AG04449 (cell line): ENCODE results near the gene CCDC54.

ENCODE experiments used
- CTCF ChIA-PET: fragments of 350-600 bp; formaldehyde crosslinking; extraction: SDS; loops from one replicate; lab custom pipeline; 2021; ENCODE audit warnings: antibody characterized with exemption; lab: Yijun Ruan, JAX
- POLR2A ChIA-PET: fragments of 400-600, 350-600 bp; formaldehyde crosslinking; extraction: SDS; loops from one replicate; lab custom pipeline; 2020; ENCODE audit warnings: antibody characterized with exemption, inconsistent platforms; lab: Yijun Ruan, JAX
- DNase-seq: peaks from one replicate; pipeline ENCODE4 v3.0.0-alpha.2; 2010; ENCODE audit warnings: low read depth, low spot score
- H3K4me3 ChIP-seq: 2 replicates; pipeline ENCODE4 v1.5.1; 2011; ENCODE audit warnings: low read depth, mild to moderate bottlenecking, control low read depth, low read length
- CTCF ChIP-seq: IDR thresholded peaks from one replicate; pipeline ENCODE4 v1.5.1; 2011; ENCODE audit warnings: mild to moderate bottlenecking, moderate library complexity, low read length, control low read depth, inconsistent platforms; ENCODE audit not compliant: insufficient read depth; ENCODE audit errors: missing control alignments

The CCDC54 gene

DNA sequence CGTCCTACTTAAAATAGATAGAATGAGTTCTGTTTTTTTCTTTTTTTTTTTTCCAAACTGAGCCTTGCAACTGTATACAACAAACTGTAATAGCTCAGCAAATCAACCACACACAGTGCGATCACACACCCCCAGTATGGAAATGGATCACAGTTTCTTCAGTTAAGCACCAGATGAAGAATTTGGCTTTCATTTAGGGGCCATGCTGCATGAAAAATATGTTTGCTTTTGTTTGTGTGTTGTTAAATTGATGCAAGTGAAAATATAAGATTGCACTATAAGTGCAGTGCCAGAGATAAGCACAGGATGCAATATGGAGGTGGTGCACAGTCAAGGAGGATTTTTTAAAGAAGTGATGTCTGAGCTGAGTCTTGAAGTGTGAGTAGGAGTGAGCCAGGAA lies 17.8 kb downstream of the CCDC54 start:
- ChIA-PET CTCF (interaction anchor here (1.0 to 2.0 kb wide), 3 partner anchors 10 to 34 kb away, joined by 3 to 6 read pairs (median 5); no protein-coding TSS in a partner anchor), POLR2A (no interaction called here)
- no peak overlapping the region for H3K4me3 ChIP-seq
- no peak for TF ChIP-seq CTCF
- no peak for DNase-seq

- H3K4me3 ChIP-seq = no peak overlapping the region
- TF ChIP-seq CTCF = no peak
- ChIA-PET POLR2A (no interaction called here), CTCF (interaction anchor here (0.7 to 6.1 kb wide), 3 partner anchors 19 to 69 kb away, joined by 3 to 41 read pairs (median 33); no protein-coding TSS in a partner anchor)
- no peak for DNase-seq
Observed at GRCh38 chr3:107401301-107401700, 24.1 kb downstream of the CCDC54 start.

DNA sequence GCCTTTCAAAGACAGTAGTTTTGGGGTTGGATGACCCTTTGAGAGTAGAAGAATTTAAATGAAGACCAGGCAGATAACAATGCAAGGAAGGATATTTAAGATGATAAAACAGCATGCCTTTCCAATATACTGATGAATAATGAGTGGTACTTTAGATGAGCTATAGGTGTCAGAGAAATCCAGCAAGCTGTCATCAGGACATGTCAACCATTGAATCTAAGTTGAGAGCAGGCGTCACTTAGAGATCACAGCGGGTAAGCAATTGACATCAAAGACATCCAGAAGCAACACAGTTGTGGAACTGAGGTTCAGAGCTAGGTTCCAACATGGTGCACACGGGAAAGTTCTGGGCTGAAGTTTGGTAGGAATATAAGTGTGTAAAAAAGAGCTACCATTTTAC lies 25.0 kb downstream of the CCDC54 start:
- ChIA-PET POLR2A (no interaction called here), CTCF (interaction anchor here (0.7 to 6.1 kb wide), 4 partner anchors 18 to 130 kb away, joined by 3 to 41 read pairs (median 20); no protein-coding TSS in a partner anchor)
- no peak for DNase-seq
- TF ChIP-seq CTCF = no peak
- H3K4me3 ChIP-seq = no peak overlapping the region

DNA sequence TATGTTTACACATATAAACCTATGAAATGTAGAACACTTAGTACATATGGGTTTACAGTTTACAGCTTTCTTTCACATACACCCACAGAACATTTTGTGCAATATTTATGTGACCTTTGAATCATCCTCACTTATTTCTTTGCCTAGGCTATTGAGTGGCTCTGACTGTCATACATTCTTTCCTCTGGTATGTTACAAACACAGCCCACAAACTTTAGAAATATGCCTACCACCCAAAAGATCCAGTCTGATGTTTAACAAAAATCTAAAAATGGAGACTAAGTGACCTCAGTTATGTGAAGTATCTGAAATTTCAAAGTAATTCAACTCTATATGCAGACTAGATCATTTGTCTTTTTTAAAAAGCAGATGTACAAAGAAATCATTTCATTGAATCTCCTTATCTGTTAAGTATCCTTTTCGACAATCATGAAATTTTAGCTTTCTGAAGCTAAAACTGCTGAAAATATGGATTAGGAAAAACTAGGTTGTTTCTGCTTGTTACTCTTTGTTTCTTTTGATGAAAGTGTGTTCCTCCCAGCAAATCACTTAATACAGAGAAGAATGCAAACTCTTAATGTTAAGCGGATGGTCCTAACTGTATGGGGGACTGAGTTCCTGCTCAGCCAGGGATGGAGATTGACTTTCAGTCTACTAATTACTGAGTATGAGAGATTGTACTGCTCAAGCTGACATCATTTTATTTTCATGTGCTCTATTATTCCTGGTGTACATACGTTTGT lies 27.7 kb downstream of the CCDC54 start:
- ChIA-PET POLR2A (interaction anchor here (0.5 to 1.3 kb wide), 4 partner anchors 12 to 133 kb away, joined by 3 to 5 read pairs (median 4); no protein-coding TSS in a partner anchor), CTCF (interaction anchor here (0.6 to 6.1 kb wide), 7 partner anchors 9 to 133 kb away, joined by 3 to 41 read pairs (median 4); no protein-coding TSS in a partner anchor)
- TF ChIP-seq CTCF = no peak
- DNase-seq = peak; percentile 73
- no peak overlapping the region; the same call in 1 of the 2 replicates for H3K4me3 ChIP-seq

GRCh38 chr3:107407355-107407754 lies 30.1 kb downstream of the CCDC54 start:
- TF ChIP-seq CTCF = no peak
- CTCF ChIA-PET = interaction anchor here (1.2 to 7.0 kb wide), 3 partner anchors 9 to 22 kb away, joined by 3 to 61 read pairs (median 5); no protein-coding TSS in a partner anchor
- POLR2A ChIA-PET = no interaction called here
- no peak overlapping the region for H3K4me3 ChIP-seq
- no peak for DNase-seq

- ChIA-PET POLR2A (no interaction called here), CTCF (interaction anchor here (1.1 to 10.1 kb wide), 4 partner anchors 13 to 136 kb away, joined by 3 to 80 read pairs (median 46); no protein-coding TSS in a partner anchor)
- TF ChIP-seq CTCF = no peak
Observed at GRCh38 chr3:107408513-107408912, 31.3 kb downstream of the CCDC54 start.

More at GRCh38 chr3:107408513-107408912, 31.3 kb downstream of the CCDC54 start:
- no peak overlapping the region for H3K4me3 ChIP-seq
- no peak for DNase-seq
